GM18498 (cell line): ENCODE measurements around the gene KIF1A.
"Not testable (repeated sequence)": the region's sequence is repeated elsewhere in the genome, so short reads cannot be mapped to it uniquely, and the experiment has no call there.

ENCODE experiments used
- ATAC-seq: cut with Tn5 transposase; IDR thresholded peaks from one replicate; pipeline ENCODE4 v1.9.1; 2021; ENCODE audit warnings: mild to moderate bottlenecking, moderate library complexity; ENCODE audit not compliant: unreplicated experiment

KIF1A gene

GRCh38 chr2:240691631-240692420, 128.2 kb downstream of the KIF1A start, which contains the start of gene AQP12A:
TSS of gene AQP12A (plus strand) at chr2:240691866. CDS start at chr2:240691914, 48 bp downstream.
- ATAC-seq, result not testable (repeated sequence)

GRCh38 chr2:240691075-240691427, 129.0 kb downstream of the KIF1A start:
- ATAC-seq, result not testable (repeated sequence)

GRCh38 chr2:240690421-240691074, 129.5 kb downstream of the KIF1A start:
- not testable (repeated sequence) for ATAC-seq

GRCh38 chr2:240689975-240690374, 130.0 kb downstream of the KIF1A start:
- no peak for ATAC-seq

- no peak for ATAC-seq
These were observed 131.5 kb downstream of the KIF1A start for GRCh38 chr2:240688553-240688919.

- ATAC-seq, result no peak
These were observed 132.1 kb downstream of the KIF1A start for GRCh38 chr2:240687741-240688552.

- no peak for ATAC-seq
These were observed 132.8 kb downstream of the KIF1A start for GRCh38 chr2:240687045-240687740.

- no peak for ATAC-seq
These were observed 133.6 kb downstream of the KIF1A start for GRCh38 chr2:240686460-240686859.

- no peak for ATAC-seq
These were observed 134.1 kb downstream of the KIF1A start for GRCh38 chr2:240685771-240686371.

- ATAC-seq, result not testable (repeated sequence)
These were observed 135.9 kb downstream of the KIF1A start for GRCh38 chr2:240683980-240684728.

GRCh38 chr2:240683329-240683979, 136.6 kb downstream of the KIF1A start:
- ATAC-seq, result not testable (repeated sequence)

- ATAC-seq, result not testable (repeated sequence)
These were observed 137.4 kb downstream of the KIF1A start, which contains the start of gene AQP12B for GRCh38 chr2:240682431-240683224. TSS of gene AQP12B (minus strand) at chr2:240682885. CDS start at chr2:240682837, 48 bp downstream.

GRCh38 chr2:240680185-240680584, 139.8 kb downstream of the KIF1A start:
- not testable (repeated sequence) for ATAC-seq

GRCh38 chr2:240678909-240679308, 141.1 kb downstream of the KIF1A start:
- ATAC-seq, result not testable (repeated sequence)

- not testable (repeated sequence) for ATAC-seq
These were observed 142.0 kb downstream of the KIF1A start for GRCh38 chr2:240678043-240678442.

- not testable (repeated sequence) for ATAC-seq
These were observed 144.7 kb downstream of the KIF1A start for GRCh38 chr2:240675345-240675744.

GRCh38 chr2:240674461-240675184, 145.4 kb downstream of the KIF1A start:
- ATAC-seq, result not testable (repeated sequence)
